Left hindlimb (tissue), 1 donor: ENCODE data around the gene SBK2.
A peak's percentile ranks its signal among the peaks of the same experiment; 100 is the strongest.
"Not testable (repeated sequence)": the region's sequence is repeated elsewhere in the genome, so short reads cannot be mapped to it uniquely, and the experiment has no call there.

ENCODE experiments used
- DNase-seq: peaks from one replicate; pipeline ENCODE4 v3.0.0-alpha.2; 2018

SBK2 gene

GRCh38 chr19:55534280-55534679 is 2.7 kb downstream of the SBK2 start:
- not testable (repeated sequence) for DNase-seq

- no peak for DNase-seq
Measured at GRCh38 chr19:55530996-55531395, 5.9 kb downstream of the SBK2 start.

GRCh38 chr19:55529636-55530234 is 7.2 kb downstream of the SBK2 start:
- DNase-seq, result no peak

GRCh38 chr19:55528030-55528803 is 8.7 kb downstream of the SBK2 start:
- DNase-seq, result no peak

- DNase-seq, result no peak
Measured at GRCh38 chr19:55527197-55528029, 9.5 kb downstream of the SBK2 start.

GRCh38 chr19:55526216-55527196 is 10.4 kb downstream of the SBK2 start:
- peak; percentile 79 for DNase-seq

- no peak for DNase-seq
Measured at GRCh38 chr19:55525289-55526101, 11.4 kb downstream of the SBK2 start.

GRCh38 chr19:55520691-55521292 is 16.1 kb downstream of the SBK2 start:
- DNase-seq, result no peak

GRCh38 chr19:55519451-55520311 is 17.3 kb downstream of the SBK2 start:
- no peak for DNase-seq

- peak; percentile 94 for DNase-seq
Measured at GRCh38 chr19:55516878-55517620, 19.9 kb downstream of the SBK2 start.

GRCh38 chr19:55508120-55508519 is 28.8 kb downstream of the SBK2 start:
- DNase-seq, result no peak

GRCh38 chr19:55504981-55505380 is 32.0 kb downstream of the SBK2 start:
- DNase-seq, result no peak

GRCh38 chr19:55504252-55504603 is 32.7 kb downstream of the SBK2 start:
- no peak for DNase-seq

GRCh38 chr19:55503502-55504251 is 33.3 kb downstream of the SBK2 start:
- DNase-seq, result peak; percentile 92

GRCh38 chr19:55503157-55503501 is 33.8 kb downstream of the SBK2 start:
- DNase-seq, result no peak

- DNase-seq, result no peak
Measured at GRCh38 chr19:55502197-55502952, 34.6 kb downstream of the SBK2 start.

GRCh38 chr19:55500368-55500952 is 36.5 kb downstream of the SBK2 start:
- no peak for DNase-seq
